AG10803 (cell line): ENCODE results near the gene HDAC8.
A peak's percentile ranks its signal among the peaks of the same experiment; 100 is the strongest.
"Not testable (repeated sequence)": the region's sequence is repeated elsewhere in the genome, so short reads cannot be mapped to it uniquely, and the experiment has no call there.

Source experiments
- DNase-seq: peaks from one replicate; pipeline ENCODE4 v3.0.0; 2010; ENCODE audit warnings: low read depth
- H3K4me3 ChIP-seq: 2 replicates; pipeline ENCODE4 v1.5.1; 2011; ENCODE audit warnings: mild to moderate bottlenecking, low read length, control low read depth
- TF ChIP-seq, protein P1 (sequence below): conservative IDR thresholded peaks from 2 replicates; pipeline ENCODE4 v1.5.1; 2011; ENCODE audit warnings: mild to moderate bottlenecking, low read length, control low read depth, inconsistent platforms

Gene HDAC8

GRCh38 chrX:72532366-72532765 lies 40.3 kb downstream of the HDAC8 start:
- peak; percentile 8 for DNase-seq
- no peak overlapping the region for H3K4me3 ChIP-seq
- TF ChIP-seq, protein P1, sequence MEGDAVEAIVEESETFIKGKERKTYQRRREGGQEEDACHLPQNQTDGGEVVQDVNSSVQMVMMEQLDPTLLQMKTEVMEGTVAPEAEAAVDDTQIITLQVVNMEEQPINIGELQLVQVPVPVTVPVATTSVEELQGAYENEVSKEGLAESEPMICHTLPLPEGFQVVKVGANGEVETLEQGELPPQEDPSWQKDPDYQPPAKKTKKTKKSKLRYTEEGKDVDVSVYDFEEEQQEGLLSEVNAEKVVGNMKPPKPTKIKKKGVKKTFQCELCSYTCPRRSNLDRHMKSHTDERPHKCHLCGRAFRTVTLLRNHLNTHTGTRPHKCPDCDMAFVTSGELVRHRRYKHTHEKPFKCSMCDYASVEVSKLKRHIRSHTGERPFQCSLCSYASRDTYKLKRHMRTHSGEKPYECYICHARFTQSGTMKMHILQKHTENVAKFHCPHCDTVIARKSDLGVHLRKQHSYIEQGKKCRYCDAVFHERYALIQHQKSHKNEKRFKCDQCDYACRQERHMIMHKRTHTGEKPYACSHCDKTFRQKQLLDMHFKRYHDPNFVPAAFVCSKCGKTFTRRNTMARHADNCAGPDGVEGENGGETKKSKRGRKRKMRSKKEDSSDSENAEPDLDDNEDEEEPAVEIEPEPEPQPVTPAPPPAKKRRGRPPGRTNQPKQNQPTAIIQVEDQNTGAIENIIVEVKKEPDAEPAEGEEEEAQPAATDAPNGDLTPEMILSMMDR: no peak

- TF ChIP-seq, protein P1: no peak
- H3K4me3 ChIP-seq: no peak overlapping the region
- DNase-seq: peak; percentile 3
Observed at GRCh38 chrX:72526534-72527508, 45.8 kb downstream of the HDAC8 start.

GRCh38 chrX:72498782-72499181 lies 73.9 kb downstream of the HDAC8 start:
- DNase-seq: no peak
- H3K4me3 ChIP-seq: no peak overlapping the region
- TF ChIP-seq, protein P1: no peak

GRCh38 chrX:72495046-72495445 lies 77.6 kb downstream of the HDAC8 start:
- DNase-seq: peak; percentile 48
- TF ChIP-seq, protein P1: no peak
- no peak overlapping the region for H3K4me3 ChIP-seq

- DNase-seq: no peak
- no peak overlapping the region for H3K4me3 ChIP-seq
- TF ChIP-seq, protein P1: no peak
Observed at GRCh38 chrX:72492499-72492898, 80.1 kb downstream of the HDAC8 start.

DNA sequence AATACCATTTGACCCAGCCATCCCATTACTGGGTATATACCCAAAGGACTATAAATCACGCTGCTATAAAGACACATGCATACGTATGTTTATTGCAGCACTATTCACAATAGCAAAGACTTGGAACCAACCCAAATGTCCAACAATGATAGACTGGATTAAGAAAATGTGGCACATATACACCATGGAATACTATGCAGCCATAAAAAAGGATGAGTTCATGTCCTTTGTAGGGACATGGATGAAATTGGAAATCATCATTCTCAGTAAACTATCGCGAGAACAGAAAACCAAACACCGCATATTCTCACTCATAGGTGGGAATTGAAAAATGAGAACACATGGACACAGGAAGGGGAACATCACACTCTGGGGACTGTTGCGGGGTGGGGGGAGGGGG lies 82.4 kb downstream of the HDAC8 start:
- DNase-seq, H3K4me3 ChIP-seq: not testable (repeated sequence)

DNA sequence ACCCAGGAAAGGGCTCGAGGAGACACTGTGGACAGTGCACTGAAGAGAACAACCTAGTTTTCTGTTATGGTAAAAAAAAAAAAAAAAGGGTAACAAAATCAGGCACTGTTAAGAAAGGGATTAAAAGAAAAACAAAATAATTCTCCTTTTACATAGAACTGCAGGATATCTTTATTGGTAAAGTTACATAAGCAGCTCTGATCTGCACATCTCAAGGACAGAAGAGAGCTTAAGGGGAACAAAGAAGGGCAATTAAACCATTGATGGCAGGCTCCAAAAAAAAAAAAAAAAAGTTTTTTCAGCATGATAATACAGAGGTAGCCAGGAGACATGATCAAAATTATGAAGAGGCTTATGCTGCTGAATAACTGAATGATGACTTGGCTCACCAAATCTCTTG lies 85.0 kb downstream of the HDAC8 start:
- TF ChIP-seq, protein P1: no peak
- DNase-seq: no peak
- H3K4me3 ChIP-seq: no peak overlapping the region
